Lower lobe of right lung (tissue), 2 donors: Measurements from ENCODE around the gene DIP2C. TPM values are rescaled to one million over a fixed set of nuclear protein-coding genes. Genes with fewer than 3 reads are reported as not detected.

Experiments used
- ATAC-seq, 2 donors: fragments of 200-7000 bp; cut with Tn5 transposase; one replicate each; pipeline ENCODE4 v1.9.1; 2020 to 2022; ENCODE audit warnings: mild to moderate bottlenecking in 2 of 2, moderate library complexity in 2 of 2
- DNase-seq: peaks from one replicate; pipeline ENCODE4 v3.0.0-alpha.2; 2020
- H3K27ac ChIP-seq: fragments of 200-600 bp; one replicate; pipeline ENCODE4 v1.8.0; 2022
- H3K27me3 ChIP-seq: fragments of 200-600 bp; one replicate; pipeline ENCODE4 v1.8.0; 2022; ENCODE audit warnings: low read depth
- H3K36me3 ChIP-seq: fragments of 200-600 bp; one replicate; pipeline ENCODE4 v1.8.0; 2022; ENCODE audit warnings: mild to moderate bottlenecking
- H3K4me1 ChIP-seq: fragments of 200-600 bp; one replicate; pipeline ENCODE4 v1.8.0; 2022
- H3K4me3 ChIP-seq: fragments of 200-600 bp; one replicate; pipeline ENCODE4 v1.8.0; 2022; ENCODE audit warnings: mild to moderate bottlenecking
- H3K9me3 ChIP-seq: fragments of 200-600 bp; one replicate; pipeline ENCODE4 v1.8.0; 2022
- intact Hi-C: fragments of 100-400 bp; cut with DNase I; formaldehyde crosslinking; loops from one replicate; pipeline ENCODE4 v1.11.0; 2022
- total RNA-seq: library from RNA; stranded (reverse); fragmentation: NEBNext Ultra II Directional; extraction: Animal tissue kit (Norgen Biotek cat#: 25700); gene quantifications from one replicate; pipeline ENCODE4 v1.2.1, GENCODE V29; 2021
- TF ChIP-seq, protein P1 (sequence below): fragments of 200-600 bp; IDR thresholded peaks from one replicate; pipeline ENCODE4 v1.8.0; 2022; ENCODE audit warnings: antibody characterized with exemption, mild to moderate bottlenecking
- donor health status: DM: no; HTN: yes; CAD: no; lungs with severe emphysema.

DIP2C gene
- total RNA-seq, 1 donor from 2014 or later, result 15.1 TPM

DNA sequence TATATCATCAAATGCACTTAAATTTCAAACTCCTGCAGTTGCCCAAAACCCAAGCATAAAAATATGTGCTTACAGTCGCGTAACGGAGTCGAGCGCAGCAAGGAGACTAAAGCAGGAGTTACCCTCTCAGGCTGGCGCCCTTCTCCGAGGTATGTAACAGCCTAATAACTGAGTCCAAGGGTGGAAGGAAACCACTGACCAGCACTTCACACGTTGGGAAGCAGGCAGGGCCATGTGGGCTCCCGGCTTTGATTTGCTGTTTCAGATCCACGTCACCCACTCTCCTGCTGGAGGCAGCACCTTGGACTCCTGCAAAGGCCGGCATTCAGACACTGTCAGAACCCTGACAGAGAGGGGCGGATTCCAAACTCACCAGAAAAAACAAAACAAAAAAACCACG lies 123.8 kb downstream of the DIP2C start:
- Histone ChIP-seq H3K9me3 (peaks cover 18% of the 10 kb centered on the region), H3K4me3 (no peak overlapping the region), H3K27me3 (no peaks in the 10 kb centered on the region), H3K4me1 (no peaks in the 10 kb centered on the region), H3K27ac (no peak overlapping the region), H3K36me3 (no peaks in the 10 kb centered on the region)
- DNase-seq (peak; percentile 14), ATAC-seq (no peak)
- intact Hi-C loops, result no loop called here
- TF ChIP-seq, protein P1, sequence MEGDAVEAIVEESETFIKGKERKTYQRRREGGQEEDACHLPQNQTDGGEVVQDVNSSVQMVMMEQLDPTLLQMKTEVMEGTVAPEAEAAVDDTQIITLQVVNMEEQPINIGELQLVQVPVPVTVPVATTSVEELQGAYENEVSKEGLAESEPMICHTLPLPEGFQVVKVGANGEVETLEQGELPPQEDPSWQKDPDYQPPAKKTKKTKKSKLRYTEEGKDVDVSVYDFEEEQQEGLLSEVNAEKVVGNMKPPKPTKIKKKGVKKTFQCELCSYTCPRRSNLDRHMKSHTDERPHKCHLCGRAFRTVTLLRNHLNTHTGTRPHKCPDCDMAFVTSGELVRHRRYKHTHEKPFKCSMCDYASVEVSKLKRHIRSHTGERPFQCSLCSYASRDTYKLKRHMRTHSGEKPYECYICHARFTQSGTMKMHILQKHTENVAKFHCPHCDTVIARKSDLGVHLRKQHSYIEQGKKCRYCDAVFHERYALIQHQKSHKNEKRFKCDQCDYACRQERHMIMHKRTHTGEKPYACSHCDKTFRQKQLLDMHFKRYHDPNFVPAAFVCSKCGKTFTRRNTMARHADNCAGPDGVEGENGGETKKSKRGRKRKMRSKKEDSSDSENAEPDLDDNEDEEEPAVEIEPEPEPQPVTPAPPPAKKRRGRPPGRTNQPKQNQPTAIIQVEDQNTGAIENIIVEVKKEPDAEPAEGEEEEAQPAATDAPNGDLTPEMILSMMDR, result no peak

DNA sequence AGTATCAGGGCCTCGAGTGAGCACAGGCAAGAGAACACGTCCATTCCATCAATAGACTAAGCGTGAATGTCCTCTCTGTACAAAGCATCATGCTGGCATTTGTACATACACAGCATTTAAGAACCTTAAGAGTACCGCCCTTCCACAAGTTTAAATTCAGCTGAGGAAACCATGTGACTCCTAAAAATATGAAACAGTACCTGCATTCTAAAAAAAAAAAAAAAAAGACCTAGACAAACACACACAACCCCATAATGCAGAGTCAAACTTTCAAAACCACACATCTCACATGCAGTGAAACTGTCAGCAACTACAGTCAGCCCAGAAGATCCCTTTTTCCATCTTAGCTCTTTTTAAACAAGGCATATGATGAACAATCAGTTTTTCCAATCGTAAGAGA lies 124.3 kb downstream of the DIP2C start:
- H3K27me3 ChIP-seq, result no peaks in the 10 kb centered on the region
- intact Hi-C loops, result no loop called here
- H3K4me3 ChIP-seq, result no peak overlapping the region
- peaks cover under 1% of the 10 kb centered on the region for H3K4me1 ChIP-seq
- no peaks in the 10 kb centered on the region for H3K36me3 ChIP-seq
- TF ChIP-seq, protein P1, result no peak
- no peak overlapping the region for H3K27ac ChIP-seq
- DNase-seq, result no peak
- peaks cover 18% of the 10 kb centered on the region for H3K9me3 ChIP-seq
- ATAC-seq, result no peak

DNA sequence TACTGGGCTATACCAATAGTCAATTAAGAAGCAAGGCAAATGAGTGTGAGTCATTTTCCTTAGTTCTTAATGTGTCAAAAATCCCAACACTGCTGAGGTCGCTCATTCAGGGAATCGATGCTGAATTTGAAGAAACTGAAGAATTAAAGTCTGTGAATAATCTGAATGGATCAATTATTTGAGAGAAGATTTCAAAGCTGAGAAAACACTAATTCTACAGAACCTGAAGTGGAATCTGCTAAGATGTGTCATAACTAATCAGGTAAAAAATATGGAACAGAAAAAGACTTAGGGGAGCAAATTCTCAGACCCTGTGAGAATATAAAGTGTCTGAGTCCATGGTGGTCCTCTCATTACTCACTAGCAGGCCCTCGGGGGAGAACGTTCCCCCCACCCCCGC lies 125.6 kb downstream of the DIP2C start:
- H3K4me1 ChIP-seq, result peaks cover 10% of the 10 kb centered on the region
- no peak overlapping the region for H3K4me3 ChIP-seq
- peaks cover 13% of the 10 kb centered on the region for H3K9me3 ChIP-seq
- TF ChIP-seq, protein P1, result no peak
- no peak for DNase-seq
- ATAC-seq, result no peak
- intact Hi-C loops, result no loop called here
- H3K36me3 ChIP-seq, result no peaks in the 10 kb centered on the region
- H3K27me3 ChIP-seq, result no peaks in the 10 kb centered on the region
- H3K27ac ChIP-seq, result no peak overlapping the region

DNA sequence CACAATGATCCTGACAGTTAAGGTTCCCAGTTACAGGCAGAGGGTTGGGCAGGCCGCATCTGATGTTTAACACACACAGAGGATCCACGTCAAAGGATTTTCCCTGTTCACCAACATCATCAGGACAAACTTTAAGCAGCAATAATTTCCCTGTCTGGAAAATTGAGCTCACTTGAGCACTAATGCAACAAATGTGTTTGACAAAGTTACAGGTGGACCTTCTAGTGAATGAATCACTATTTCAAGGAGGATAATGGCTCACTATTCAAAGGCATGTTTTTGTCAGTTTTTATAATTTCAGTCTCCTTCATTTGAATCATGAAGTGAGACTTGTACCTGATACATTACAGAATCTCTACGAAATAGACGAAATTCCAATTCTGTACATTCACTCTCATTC lies 127.3 kb downstream of the DIP2C start:
- intact Hi-C loops, result no loop called here
- ATAC-seq (no peak), DNase-seq (no peak)
- Histone ChIP-seq H3K36me3 (no peaks in the 10 kb centered on the region), H3K4me1 (peaks cover 10% of the 10 kb centered on the region), H3K27me3 (no peaks in the 10 kb centered on the region), H3K4me3 (no peak overlapping the region), H3K9me3 (peaks cover 13% of the 10 kb centered on the region), H3K27ac (no peak overlapping the region)
- TF ChIP-seq, protein P1, result no peak

DNA sequence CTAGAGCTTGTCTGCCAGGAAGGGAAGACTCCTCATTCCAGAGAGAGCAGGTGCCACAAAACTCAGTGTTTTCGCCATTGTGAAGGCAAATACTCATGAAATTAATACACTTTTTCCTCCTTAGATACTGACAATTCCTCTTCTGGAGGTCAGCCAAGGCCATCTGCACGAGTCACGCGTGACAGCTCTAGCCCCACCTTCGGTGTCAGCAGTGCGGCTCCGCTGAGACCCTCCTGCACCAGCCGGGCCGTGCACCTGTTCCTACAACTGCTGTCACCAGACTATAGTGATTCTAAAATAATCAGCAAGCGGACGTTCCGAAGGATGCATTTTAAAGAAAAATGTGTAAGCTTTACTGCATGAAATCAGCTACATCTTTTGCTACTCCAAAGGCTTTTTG lies 127.7 kb downstream of the DIP2C start:
- intact Hi-C loops, result no loop called here
- TF ChIP-seq, protein P1, result no peak
- DNase-seq, result no peak
- Histone ChIP-seq H3K27ac (no peak overlapping the region), H3K9me3 (peaks cover 13% of the 10 kb centered on the region), H3K4me1 (peaks cover 10% of the 10 kb centered on the region), H3K4me3 (no peak overlapping the region), H3K27me3 (no peaks in the 10 kb centered on the region), H3K36me3 (no peaks in the 10 kb centered on the region)
- ATAC-seq, result no peak
